Activated gamma-delta T cell treated with Interleukin-2 at 50 U/mL for 16 hours (primary cell): Measurements from ENCODE around the gene TFEC.
"Not testable (repeated sequence)": the region's sequence is repeated elsewhere in the genome, so short reads cannot be mapped to it uniquely, and the experiment has no call there.

ENCODE experiments used
- DNase-seq: peaks from one replicate; pipeline ENCODE4 v3.0.0-alpha.2; 2020

TFEC gene

GRCh38 chr7:116030651-116031276 lies at the start of gene TFEC:
Gene TFEC (minus strand): TSS chr7:116030763. CDS start chr7:115984441, 46,322 bp downstream.
- DNase-seq, result no peak

GRCh38 chr7:116075351-116076145 lies 45.0 kb upstream of the TFEC start:
- no peak for DNase-seq

GRCh38 chr7:116071629-116072028 lies 41.1 kb upstream of the TFEC start:
- no peak for DNase-seq

- no peak for DNase-seq
These were observed 33.6 kb upstream of the TFEC start for GRCh38 chr7:116064179-116064578.

GRCh38 chr7:116062666-116063065 lies 32.1 kb upstream of the TFEC start:
- no peak for DNase-seq

- DNase-seq, result no peak
These were observed 21.4 kb upstream of the TFEC start for GRCh38 chr7:116052006-116052405.

- not testable (repeated sequence) for DNase-seq
These were observed 16.7 kb upstream of the TFEC start for GRCh38 chr7:116047261-116047660.

- no peak for DNase-seq
These were observed 15.0 kb upstream of the TFEC start for GRCh38 chr7:116045532-116045931.

- no peak for DNase-seq
These were observed 11.1 kb upstream of the TFEC start for GRCh38 chr7:116041615-116042014.

- no peak for DNase-seq
These were observed 6.8 kb upstream of the TFEC start for GRCh38 chr7:116037401-116037800.

GRCh38 chr7:116034411-116034810 lies 3.8 kb upstream of the TFEC start:
- DNase-seq, result no peak

GRCh38 chr7:116032886-116033285 lies 2.3 kb upstream of the TFEC start:
- DNase-seq, result no peak

GRCh38 chr7:116028787-116029186 lies 1.8 kb downstream of the TFEC start:
- no peak for DNase-seq

- DNase-seq, result no peak
These were observed 2.8 kb downstream of the TFEC start for GRCh38 chr7:116027786-116028185.

- no peak for DNase-seq
These were observed 5.4 kb downstream of the TFEC start for GRCh38 chr7:116024826-116025809.

GRCh38 chr7:116021237-116021636 lies 9.3 kb downstream of the TFEC start:
- DNase-seq, result no peak

GRCh38 chr7:116018731-116019130 lies 11.8 kb downstream of the TFEC start:
- no peak for DNase-seq

GRCh38 chr7:116013675-116014074 lies 16.9 kb downstream of the TFEC start:
- DNase-seq, result no peak

GRCh38 chr7:116011584-116011983 lies 19.0 kb downstream of the TFEC start:
- no peak for DNase-seq

GRCh38 chr7:116004762-116005161 lies 25.8 kb downstream of the TFEC start:
- DNase-seq, result not testable (repeated sequence)

GRCh38 chr7:115997221-115997620 lies 33.3 kb downstream of the TFEC start:
- no peak for DNase-seq

GRCh38 chr7:115995701-115996100 lies 34.9 kb downstream of the TFEC start:
- DNase-seq, result no peak

GRCh38 chr7:115988401-115988800 lies 42.2 kb downstream of the TFEC start:
- no peak for DNase-seq
